Endothelial cell of umbilical vein (primary cell): ENCODE results near the gene GPR18. TPM values are rescaled to one million over a fixed set of nuclear protein-coding genes. Genes with fewer than 3 reads are reported as not detected.

Experiments used
- BruUV-seq: library from RNA; stranded (reverse); fragments of 400-500 nt; replicated peaks from 2 replicates; lab custom pipeline; 2021; lab: Mats Ljungman, UMichigan
- CTCF ChIA-PET: fragments of 300-600, 350-600 bp; sonication (Branson Sonifier 250); formaldehyde crosslinking; loops from one replicate; lab custom pipeline; 2021; ENCODE audit warnings: antibody characterized with exemption, inconsistent platforms; lab: Charles Lee
- POLR2A ChIA-PET: fragments of 300-600, 350-600 bp; sonication (Branson Sonifier 250); formaldehyde crosslinking; loops from one replicate; lab custom pipeline; 2021; ENCODE audit warnings: antibody characterized with exemption, inconsistent platforms; lab: Charles Lee
- DNase-seq: peaks from one replicate; pipeline ENCODE4 v3.0.0-alpha.2; 2011; ENCODE audit warnings: low read depth, low spot score
- FAIRE-seq: peaks from 2 replicates; lab custom pipeline; 2011; peaks lifted over from hg19 to GRCh38; lab: Jason Lieb, UNC
- H2AFZ ChIP-seq: 2 replicates; pipeline ENCODE4 v1.6.0; 2012; ENCODE audit warnings: low read depth, low read length, control low read depth, inconsistent platforms
- H3K27ac ChIP-seq: 2 replicates; pipeline ENCODE4 v1.5.1; 2011; ENCODE audit warnings: low read depth, mild to moderate bottlenecking, control low read depth, low read length, moderate library complexity; ENCODE audit not compliant: insufficient read depth
- H3K27me3 ChIP-seq, 2 experiments: 2 replicates each; pipeline versions ENCODE4 v1.6.0 to v1.6.1; 2011; ENCODE audit warnings: low read length in 2 of 2, mixed read lengths in 1 of 2; ENCODE audit not compliant: control insufficient read depth in 2 of 2, insufficient read depth in 2 of 2
- H3K36me3 ChIP-seq, 2 experiments: 2 replicates in 1 of 2; 3 replicates in 1 of 2; pipeline ENCODE4 v1.5.1; 2011; ENCODE audit warnings: low read length in 2 of 2, mild to moderate bottlenecking in 1 of 2, moderate library complexity in 1 of 2; ENCODE audit not compliant: control insufficient read depth in 2 of 2, insufficient read depth in 2 of 2; ENCODE audit errors: extremely low read depth in 1 of 2
- H3K4me1 ChIP-seq: 3 replicates; pipeline ENCODE4 v1.5.1; 2011; ENCODE audit warnings: mild to moderate bottlenecking, low read length; ENCODE audit not compliant: control insufficient read depth, insufficient read depth; ENCODE audit errors: extremely low read depth
- H3K4me2 ChIP-seq: 2 replicates; pipeline ENCODE4 v1.6.1; 2011; ENCODE audit warnings: low read length, control low read depth, mixed read lengths; ENCODE audit not compliant: insufficient read depth
- H3K4me3 ChIP-seq, 3 experiments: fragments of 200-600 bp in 1 of 3; sonication (generic), shearing (Covaris generic) in 1 of 3; replicated peaks in 1 of 3; 2 replicates each; pipeline ENCODE4 v1.5.1; 2011 to 2016; ENCODE audit warnings: control low read depth in 3 of 3, low read length in 3 of 3, mild to moderate bottlenecking in 2 of 3, inconsistent platforms in 1 of 3, low read depth in 1 of 3, moderate library complexity in 1 of 3; ENCODE audit not compliant: insufficient read depth in 1 of 3
- H3K79me2 ChIP-seq: 2 replicates; pipeline ENCODE4 v1.6.0; 2012; ENCODE audit warnings: low read length, inconsistent platforms; ENCODE audit not compliant: control insufficient read depth, insufficient read depth
- H3K9ac ChIP-seq: replicated peaks from 2 replicates; pipeline ENCODE3; 2011; ENCODE audit warnings: low read length, control low read depth; ENCODE audit not compliant: insufficient read depth; ENCODE audit errors: extremely low read depth
- H3K9me1 ChIP-seq: replicated peaks from 3 replicates; pipeline ENCODE4 v1.6.0; 2011; ENCODE audit warnings: mild to moderate bottlenecking, low read length; ENCODE audit not compliant: control insufficient read depth, insufficient read depth; ENCODE audit errors: extremely low read depth
- H3K9me3 ChIP-seq: replicated peaks from 2 replicates; pipeline ENCODE4 v1.5.1; 2012; ENCODE audit warnings: low read length, inconsistent platforms; ENCODE audit not compliant: control insufficient read depth, insufficient read depth
- H4K20me1 ChIP-seq: replicated peaks from 2 replicates; pipeline ENCODE3; 2011; ENCODE audit warnings: mild to moderate bottlenecking, low read length; ENCODE audit not compliant: control insufficient read depth, insufficient read depth; ENCODE audit errors: extremely low read depth
- CTCF ChIP-seq, 2 donors: IDR thresholded peaks; 1 replicate in 1 of 2; 2 replicates in 1 of 2; pipeline ENCODE4 v1.5.1; 2011; ENCODE audit warnings: low read length in 2 of 2, mild to moderate bottlenecking in 2 of 2, moderate library complexity in 2 of 2, control low read depth in 1 of 2, inconsistent platforms in 1 of 2, low read depth in 1 of 2; ENCODE audit not compliant: insufficient read depth in 1 of 2; ENCODE audit errors: extremely low read depth in 1 of 2
- EZH2 ChIP-seq: IDR thresholded peaks from 2 replicates; pipeline ENCODE4 v1.6.1; 2012; ENCODE audit warnings: borderline replicate concordance, low read depth, mild to moderate bottlenecking, moderate library complexity, low read length, inconsistent platforms; ENCODE audit not compliant: severe bottlenecking
- FOS ChIP-seq: IDR thresholded peaks from 2 replicates; pipeline ENCODE4 v1.6.1; 2011; ENCODE audit warnings: mild to moderate bottlenecking, low read length, moderate library complexity, borderline replicate concordance; ENCODE audit not compliant: insufficient read depth
- GATA2 ChIP-seq: IDR thresholded peaks from 2 replicates; pipeline ENCODE4 v1.7.0; 2011; ENCODE audit warnings: low read depth, mild to moderate bottlenecking, moderate library complexity, mixed read lengths, low read length; ENCODE audit not compliant: insufficient read length, insufficient read depth
- JUN ChIP-seq: IDR thresholded peaks from 2 replicates; pipeline ENCODE4 v1.6.1; 2011; ENCODE audit warnings: borderline replicate concordance, low read depth; ENCODE audit not compliant: insufficient read length, insufficient read depth
- MAX ChIP-seq: IDR thresholded peaks from 2 replicates; pipeline ENCODE4 v1.6.1; 2011; ENCODE audit not compliant: insufficient read depth, insufficient read length
- MYC ChIP-seq: IDR thresholded peaks from one replicate; pipeline ENCODE4 v1.6.1; 2011; ENCODE audit warnings: mild to moderate bottlenecking, low read depth, low read length
- POLR2A ChIP-seq: IDR thresholded peaks from 2 replicates; pipeline ENCODE4 v1.6.1; 2012; ENCODE audit warnings: low read depth, mild to moderate bottlenecking, control low read depth, low read length
- POLR2AphosphoS5 ChIP-seq: IDR thresholded peaks from 2 replicates; pipeline ENCODE4 v1.6.1; 2012; ENCODE audit warnings: low read depth, mild to moderate bottlenecking, control low read depth, low read length, moderate library complexity; ENCODE audit not compliant: insufficient read depth
- dilution Hi-C: fragments of 300-500 bp; cut with MboI; formaldehyde crosslinking; loops from one replicate; pipeline ENCODE4 v1.15.0; 2019; ENCODE audit warnings: low sequenced_read_pairs; ENCODE audit not compliant: extremely low pct_ligation_motif_present
- intact Hi-C: fragments of 100-400 bp; cut with micrococcal nuclease; formaldehyde crosslinking; loops from one replicate; pipeline ENCODE4 v1.10.0; 2022
- polyA plus RNA-seq, 4 experiments: library from polyadenylated mRNA; depleted of rRNA in 3 of 4; stranded (reverse) in 3 of 4; unstranded in 1 of 4; fragments of >200 nt; gene quantifications; 2 replicates each; pipeline versions ENCODE4 v1.2.1 to v1.2.3, GENCODE V29; 2011 to 2012; ENCODE audit warnings: missing spikeins in 1 of 4
- total RNA-seq: library from RNA; stranded (reverse); gene quantifications from 2 replicates; pipeline ENCODE4 v1.2.3, GENCODE V29; 2021

The GPR18 gene
- total and polyA plus RNA-seq, 2 donors (not counting 3 experiments of a cell fraction or from before 2014, with no cell fraction given), result not detected

- H3K9ac ChIP-seq, result no peak overlapping the region
- H3K9me3 ChIP-seq, result no peaks in the 10 kb centered on the region
- DNase-seq (no peak), FAIRE-seq (no peak)
- POLR2A ChIA-PET, result no interaction called here
- H3K27ac ChIP-seq, result no peak overlapping the region
- H3K4me1 ChIP-seq, result peaks cover 9% of the 10 kb centered on the region
- TF ChIP-seq EZH2 (no peak), POLR2A (no peak), MYC (no peak), JUN (no peak), FOS (no peak), POLR2AphosphoS5 (no peak), MAX (no peak), GATA2 (no peak), CTCF (IDR thresholded peaks at IDR 0.05; ENCODE audit: extremely low read depth in 1 of 2, insufficient read depth in 1 of 2, low read depth in 1 of 2, low read length in 2 of 2) (no peak)
- no peaks in the 10 kb centered on the region for H3K79me2 ChIP-seq
- H4K20me1 ChIP-seq, result no peaks in the 10 kb centered on the region
- H3K36me3 ChIP-seq, result peaks cover 0 to 2% of the 10 kb centered on the region in 2 experiments
- no peaks in the 10 kb centered on the region for H3K27me3 ChIP-seq
- no peak overlapping the region for H2AFZ ChIP-seq
- BruUV-seq, result no TSS peak
- intact Hi-C loops, result no loop called here
- no peak overlapping the region for H3K4me2 ChIP-seq
- H3K4me3 ChIP-seq, result no peak overlapping the region
- H3K9me1 ChIP-seq, result no peaks in the 10 kb centered on the region
- dilution Hi-C loops, result loop anchor here (25.0 kb wide), 1 partner anchor 95 kb away; no protein-coding TSS in a partner anchor
- CTCF ChIA-PET, result interaction anchor here (1.0 to 2.1 kb wide), 4 partner anchors 9 to 81 kb away, joined by 3 to 12 read pairs (median 8); no protein-coding TSS in a partner anchor
Measured at GRCh38 chr13:99257291-99257690, 888 bp downstream of the GPR18 start.
